Prostate gland (tissue), 2 donors: ENCODE data around the gene CES2.

Experiments used
- POLR2A ChIP-seq: fragments of 450-650 bp; IDR thresholded peaks from one replicate; pipeline ENCODE4 v1.6.1; 2016; ENCODE audit warnings: antibody characterized with exemption, mild to moderate bottlenecking
- POLR2AphosphoS5 ChIP-seq: sonication (generic); formaldehyde crosslinking; IDR thresholded peaks from one replicate; pipeline ENCODE4 v1.6.1; 2017; ENCODE audit warnings: antibody characterized with exemption
- TF ChIP-seq, protein P1 (sequence below), 4 experiments: fragments of 200-600 bp in 2 of 4; fragments of 450-650 bp in 2 of 4; sonication (generic) in 2 of 4; IDR thresholded peaks; 1 replicate in 3 of 4; 2 replicates in 1 of 4; pipeline ENCODE4 v1.5.1; 2016 to 2019; ENCODE audit warnings: antibody characterized with exemption in 4 of 4, mild to moderate bottlenecking in 2 of 4, moderate library complexity in 2 of 4

GRCh38 chr16:66895689-66895979, 39.7 kb upstream of the CES2 start:
- TF ChIP-seq, protein P1, sequence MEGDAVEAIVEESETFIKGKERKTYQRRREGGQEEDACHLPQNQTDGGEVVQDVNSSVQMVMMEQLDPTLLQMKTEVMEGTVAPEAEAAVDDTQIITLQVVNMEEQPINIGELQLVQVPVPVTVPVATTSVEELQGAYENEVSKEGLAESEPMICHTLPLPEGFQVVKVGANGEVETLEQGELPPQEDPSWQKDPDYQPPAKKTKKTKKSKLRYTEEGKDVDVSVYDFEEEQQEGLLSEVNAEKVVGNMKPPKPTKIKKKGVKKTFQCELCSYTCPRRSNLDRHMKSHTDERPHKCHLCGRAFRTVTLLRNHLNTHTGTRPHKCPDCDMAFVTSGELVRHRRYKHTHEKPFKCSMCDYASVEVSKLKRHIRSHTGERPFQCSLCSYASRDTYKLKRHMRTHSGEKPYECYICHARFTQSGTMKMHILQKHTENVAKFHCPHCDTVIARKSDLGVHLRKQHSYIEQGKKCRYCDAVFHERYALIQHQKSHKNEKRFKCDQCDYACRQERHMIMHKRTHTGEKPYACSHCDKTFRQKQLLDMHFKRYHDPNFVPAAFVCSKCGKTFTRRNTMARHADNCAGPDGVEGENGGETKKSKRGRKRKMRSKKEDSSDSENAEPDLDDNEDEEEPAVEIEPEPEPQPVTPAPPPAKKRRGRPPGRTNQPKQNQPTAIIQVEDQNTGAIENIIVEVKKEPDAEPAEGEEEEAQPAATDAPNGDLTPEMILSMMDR (IDR thresholded peaks at IDR 0.05) = no peak
- TF ChIP-seq POLR2A (no peak), POLR2AphosphoS5 (no peak)
